H9 (cell line): Measurements from ENCODE around the gene CNGB1. TPM values are rescaled to one million over a fixed set of nuclear protein-coding genes. Genes with fewer than 3 reads are reported as not detected.

Experiments used
- DNase-seq: peaks from one replicate; pipeline ENCODE4 v3.0.0-alpha.2; 2017
- H2AFZ ChIP-seq: one replicate; pipeline ENCODE4 v1.6.1; 2013; ENCODE audit warnings: mild to moderate bottlenecking, low read length, control low read depth, moderate library complexity
- H2AK5ac ChIP-seq: 2 replicates; pipeline ENCODE4 v1.6.1; 2013; ENCODE audit warnings: low read length, control low read depth, mixed read lengths; ENCODE audit not compliant: insufficient read length
- H2BK120ac ChIP-seq: one replicate; pipeline ENCODE4 v1.6.1; 2013; ENCODE audit warnings: low read depth, mild to moderate bottlenecking, low read length, control low read depth, inconsistent platforms; ENCODE audit not compliant: poor library complexity, severe bottlenecking
- H2BK12ac ChIP-seq: 2 replicates; pipeline ENCODE4 v1.6.1; 2013; ENCODE audit warnings: low read length, control low read depth, mixed read lengths, low read depth; ENCODE audit not compliant: insufficient read length
- H2BK15ac ChIP-seq: 2 replicates; pipeline ENCODE4 v1.6.1; 2013; ENCODE audit warnings: low read depth, low read length, control low read depth
- H2BK20ac ChIP-seq: one replicate; pipeline ENCODE4 v1.6.1; 2013; ENCODE audit warnings: low read depth, mild to moderate bottlenecking, low read length, control low read depth, inconsistent platforms; ENCODE audit not compliant: poor library complexity, severe bottlenecking
- H2BK5ac ChIP-seq: 2 replicates; pipeline ENCODE4 v1.6.1; 2013; ENCODE audit warnings: low read length, control low read depth, mixed read lengths; ENCODE audit not compliant: insufficient read length
- H3K14ac ChIP-seq: 2 replicates; pipeline ENCODE4 v1.6.1; 2013; ENCODE audit warnings: low read length, control low read depth; ENCODE audit not compliant: insufficient read depth
- H3K18ac ChIP-seq: 2 replicates; pipeline ENCODE4 v1.6.1; 2013; ENCODE audit warnings: low read depth, mild to moderate bottlenecking, mixed read lengths, low read length, control low read depth; ENCODE audit not compliant: insufficient read length
- H3K23ac ChIP-seq: 2 replicates; pipeline ENCODE4 v1.6.1; 2013; ENCODE audit warnings: low read length, control low read depth, mixed read lengths, low read depth; ENCODE audit not compliant: insufficient read length
- H3K23me2 ChIP-seq: 2 replicates; pipeline ENCODE4 v1.6.1; 2013; ENCODE audit warnings: low read depth, mild to moderate bottlenecking, mixed read lengths, low read length, control low read depth; ENCODE audit not compliant: insufficient read length, poor library complexity, severe bottlenecking
- H3K27ac ChIP-seq: 2 replicates; pipeline ENCODE4 v1.5.1; 2013; ENCODE audit warnings: low read length, control low read depth, mixed read lengths, low read depth; ENCODE audit not compliant: insufficient read length
- H3K27me3 ChIP-seq: 2 replicates; pipeline ENCODE4 v1.6.1; 2013; ENCODE audit warnings: low read length, control low read depth, inconsistent platforms; ENCODE audit not compliant: insufficient read depth
- H3K4ac ChIP-seq: 2 replicates; pipeline ENCODE4 v1.6.1; 2013; ENCODE audit warnings: low read depth, mild to moderate bottlenecking, control low read depth, inconsistent platforms, low read length, moderate library complexity
- H3K4me1 ChIP-seq: 2 replicates; pipeline ENCODE4 v1.6.1; 2013; ENCODE audit warnings: low read length, control low read depth, inconsistent platforms; ENCODE audit not compliant: insufficient read depth
- H3K4me2 ChIP-seq: 2 replicates; pipeline ENCODE4 v1.6.1; 2013; ENCODE audit warnings: low read length, control low read depth, mixed read lengths; ENCODE audit not compliant: insufficient read length, insufficient read depth
- H3K56ac ChIP-seq: 2 replicates; pipeline ENCODE4 v1.6.1; 2013; ENCODE audit warnings: low read depth, mild to moderate bottlenecking, mixed read lengths, low read length, control low read depth; ENCODE audit not compliant: insufficient read length
- H3K79me1 ChIP-seq: 2 replicates; pipeline ENCODE4 v1.6.1; 2013; ENCODE audit warnings: low read depth, mild to moderate bottlenecking, moderate library complexity, low read length, control low read depth, inconsistent platforms; ENCODE audit not compliant: insufficient read depth, poor library complexity, severe bottlenecking
- H3K79me2 ChIP-seq: 2 replicates; pipeline ENCODE4 v1.6.1; 2013; ENCODE audit warnings: low read length, control low read depth, inconsistent platforms; ENCODE audit not compliant: insufficient read depth
- H3K9ac ChIP-seq: 2 replicates; pipeline ENCODE4 v1.6.1; 2013; ENCODE audit warnings: low read length, control low read depth, mixed read lengths; ENCODE audit not compliant: insufficient read length; ENCODE audit errors: extremely low read depth
- H3K9me3 ChIP-seq: one replicate; pipeline ENCODE4 v1.6.1; 2013; ENCODE audit warnings: low read depth, low read length, inconsistent platforms; ENCODE audit not compliant: control insufficient read depth
- H3T11ph ChIP-seq: one replicate; pipeline ENCODE4 v1.6.1; 2013; ENCODE audit warnings: mild to moderate bottlenecking, low read length, control low read depth, inconsistent platforms
- H4K20me1 ChIP-seq: one replicate; pipeline ENCODE4 v1.6.1; 2013; ENCODE audit not compliant: control insufficient read depth, insufficient read length, insufficient read depth
- H4K5ac ChIP-seq: 2 replicates; pipeline ENCODE4 v1.6.1; 2013; ENCODE audit warnings: low read depth, mild to moderate bottlenecking, mixed read lengths, low read length, control low read depth; ENCODE audit not compliant: insufficient read length
- H4K8ac ChIP-seq: replicated peaks from 2 replicates; pipeline ENCODE4 v1.6.1; 2013; ENCODE audit warnings: low read length, control low read depth, mixed read lengths, low read depth; ENCODE audit not compliant: insufficient read length
- H4K91ac ChIP-seq: 2 replicates; pipeline ENCODE4 v1.6.1; 2013; ENCODE audit warnings: low read depth, mild to moderate bottlenecking, moderate library complexity, mixed read lengths, low read length, control low read depth; ENCODE audit not compliant: insufficient read length
- H3K27ac Mint-ChIP-seq, 3 experiments: 2 replicates in 2 of 3; 3 replicates in 1 of 3; pipeline ENCODE4 v1.8.0; 2020 to 2021; ENCODE audit warnings: mixed read lengths in 3 of 3, mild to moderate bottlenecking in 1 of 3, moderate library complexity in 1 of 3
- H3K27me3 Mint-ChIP-seq: 2 replicates; pipeline ENCODE4 v1.8.0; 2021; ENCODE audit warnings: low read depth, mild to moderate bottlenecking, moderate library complexity, mixed read lengths
- H3K36me3 Mint-ChIP-seq, 3 experiments: 2 replicates in 2 of 3; 3 replicates in 1 of 3; pipeline ENCODE4 v1.8.0; 2020 to 2021; ENCODE audit warnings: low read depth in 3 of 3, mixed read lengths in 3 of 3; ENCODE audit not compliant: insufficient read depth in 1 of 3
- H3K4me1 Mint-ChIP-seq, 2 experiments: 2 replicates each; pipeline ENCODE4 v1.8.0; 2020; ENCODE audit warnings: mixed read lengths in 2 of 2
- H3K4me3 Mint-ChIP-seq, 2 experiments: 2 replicates in 1 of 2; 3 replicates in 1 of 2; pipeline ENCODE4 v1.8.0; 2020 to 2021; ENCODE audit warnings: mild to moderate bottlenecking in 2 of 2, mixed read lengths in 2 of 2, moderate library complexity in 1 of 2
- H3K9me3 Mint-ChIP-seq, 2 experiments: 2 replicates in 1 of 2; 3 replicates in 1 of 2; pipeline ENCODE4 v1.8.0; 2020; ENCODE audit warnings: mild to moderate bottlenecking in 2 of 2, mixed read lengths in 2 of 2, moderate library complexity in 1 of 2
- CTCF ChIP-seq: fragments of 200-600 bp; sonication (generic); conservative IDR thresholded peaks from 3 replicates; pipeline ENCODE4 v1.8.0; 2021; ENCODE audit warnings: antibody characterized with exemption, mild to moderate bottlenecking
- WGBS: extraction: QIAGEN DNeasy Blood & Tissue Kit; methylation state at CpG from one replicate; pipeline ENCODE4 v1.1.7; 2013; ENCODE audit warnings: missing lambda C conversion rate, low lambda C conversion rate, mixed read lengths; ENCODE audit not compliant: insufficient read length; ENCODE audit errors: extremely low coverage; 5-methylcytosine and 5-hydroxymethylcytosine counted together
- total RNA-seq: library from RNA; stranded (reverse); gene quantifications from 2 replicates; pipeline ENCODE4 v1.2.1, GENCODE V29; 2021

The CNGB1 gene
- total RNA-seq, 1 experiment from 2014 or later: not detected

- no peak for DNase-seq
- Histone ChIP-seq H2BK120ac (no peak overlapping the region), H3K4me2 (no peak overlapping the region), H3K23me2 (no peaks in the 10 kb centered on the region), H4K91ac (no peak overlapping the region), H3K4me1 (no peaks in the 10 kb centered on the region), H2BK15ac (no peak overlapping the region), H4K20me1 (no peaks in the 10 kb centered on the region), H2AK5ac (no peak overlapping the region), H3K18ac (no peak overlapping the region), H3K14ac (no peak overlapping the region), H3K27ac (no peak overlapping the region), H4K5ac (no peak overlapping the region), H3K23ac (no peak overlapping the region), H3K56ac (no peak overlapping the region), H3K79me2 (no peaks in the 10 kb centered on the region), H4K8ac (no peak overlapping the region), H3K4ac (no peak overlapping the region), H2BK20ac (no peak overlapping the region), H2BK12ac (no peak overlapping the region), H3K27me3 (no peaks in the 10 kb centered on the region; the same call in 1 of the 2 replicates), H3T11ph (no peak overlapping the region), H2AFZ (no peak overlapping the region), H3K9me3 (no peaks in the 10 kb centered on the region), H2BK5ac (no peak overlapping the region), H3K79me1 (no peaks in the 10 kb centered on the region), H3K9ac (no peak overlapping the region)
- WGBS: no CpG with 5 or more reads among the region's 9 CpGs
- Mint-ChIP-seq H3K4me1 (peaks cover 2 to 9% of the 10 kb centered on the region in 2 experiments; a peak in 3 of 4 replicates), H3K27ac (peak overlapping the region in 2 of 3 experiments; percentile 25 to 42; a peak in 2 of 7 replicates), H3K4me3 (no peak overlapping the region), H3K9me3 (no peaks in the 10 kb centered on the region), H3K27me3 (peaks cover 2% of the 10 kb centered on the region; the same call in 1 of the 2 replicates), H3K36me3 (no peaks in the 10 kb centered on the region)
- TF ChIP-seq CTCF: no peak
Measured at GRCh38 chr16:57966986-57967385, 3.9 kb downstream of the CNGB1 start.
